HG03097 (cell line): ENCODE results near the gene FAM184A.
"Not testable (repeated sequence)": the region's sequence is repeated elsewhere in the genome, so short reads cannot be mapped to it uniquely, and the experiment has no call there.

Source experiments
- ATAC-seq: cut with Tn5 transposase; IDR thresholded peaks from one replicate; pipeline ENCODE4 v1.9.1; 2021; ENCODE audit not compliant: unreplicated experiment, low FRiP score

Gene FAM184A, protein sequence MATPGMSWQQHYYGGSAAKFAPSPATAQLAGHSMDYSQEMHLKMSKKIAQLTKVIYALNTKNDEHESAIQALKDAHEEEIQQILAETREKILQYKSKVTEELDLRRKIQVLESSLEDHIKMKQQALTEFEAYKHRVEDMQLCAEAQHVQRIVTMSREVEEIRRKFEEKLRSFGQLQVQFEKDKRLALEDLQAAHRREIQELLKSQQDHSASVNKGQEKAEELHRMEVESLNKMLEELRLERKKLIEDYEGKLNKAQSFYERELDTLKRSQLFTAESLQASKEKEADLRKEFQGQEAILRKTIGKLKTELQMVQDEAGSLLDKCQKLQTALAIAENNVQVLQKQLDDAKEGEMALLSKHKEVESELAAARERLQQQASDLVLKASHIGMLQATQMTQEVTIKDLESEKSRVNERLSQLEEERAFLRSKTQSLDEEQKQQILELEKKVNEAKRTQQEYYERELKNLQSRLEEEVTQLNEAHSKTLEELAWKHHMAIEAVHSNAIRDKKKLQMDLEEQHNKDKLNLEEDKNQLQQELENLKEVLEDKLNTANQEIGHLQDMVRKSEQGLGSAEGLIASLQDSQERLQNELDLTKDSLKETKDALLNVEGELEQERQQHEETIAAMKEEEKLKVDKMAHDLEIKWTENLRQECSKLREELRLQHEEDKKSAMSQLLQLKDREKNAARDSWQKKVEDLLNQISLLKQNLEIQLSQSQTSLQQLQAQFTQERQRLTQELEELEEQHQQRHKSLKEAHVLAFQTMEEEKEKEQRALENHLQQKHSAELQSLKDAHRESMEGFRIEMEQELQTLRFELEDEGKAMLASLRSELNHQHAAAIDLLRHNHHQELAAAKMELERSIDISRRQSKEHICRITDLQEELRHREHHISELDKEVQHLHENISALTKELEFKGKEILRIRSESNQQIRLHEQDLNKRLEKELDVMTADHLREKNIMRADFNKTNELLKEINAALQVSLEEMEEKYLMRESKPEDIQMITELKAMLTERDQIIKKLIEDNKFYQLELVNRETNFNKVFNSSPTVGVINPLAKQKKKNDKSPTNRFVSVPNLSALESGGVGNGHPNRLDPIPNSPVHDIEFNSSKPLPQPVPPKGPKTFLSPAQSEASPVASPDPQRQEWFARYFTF

DNA sequence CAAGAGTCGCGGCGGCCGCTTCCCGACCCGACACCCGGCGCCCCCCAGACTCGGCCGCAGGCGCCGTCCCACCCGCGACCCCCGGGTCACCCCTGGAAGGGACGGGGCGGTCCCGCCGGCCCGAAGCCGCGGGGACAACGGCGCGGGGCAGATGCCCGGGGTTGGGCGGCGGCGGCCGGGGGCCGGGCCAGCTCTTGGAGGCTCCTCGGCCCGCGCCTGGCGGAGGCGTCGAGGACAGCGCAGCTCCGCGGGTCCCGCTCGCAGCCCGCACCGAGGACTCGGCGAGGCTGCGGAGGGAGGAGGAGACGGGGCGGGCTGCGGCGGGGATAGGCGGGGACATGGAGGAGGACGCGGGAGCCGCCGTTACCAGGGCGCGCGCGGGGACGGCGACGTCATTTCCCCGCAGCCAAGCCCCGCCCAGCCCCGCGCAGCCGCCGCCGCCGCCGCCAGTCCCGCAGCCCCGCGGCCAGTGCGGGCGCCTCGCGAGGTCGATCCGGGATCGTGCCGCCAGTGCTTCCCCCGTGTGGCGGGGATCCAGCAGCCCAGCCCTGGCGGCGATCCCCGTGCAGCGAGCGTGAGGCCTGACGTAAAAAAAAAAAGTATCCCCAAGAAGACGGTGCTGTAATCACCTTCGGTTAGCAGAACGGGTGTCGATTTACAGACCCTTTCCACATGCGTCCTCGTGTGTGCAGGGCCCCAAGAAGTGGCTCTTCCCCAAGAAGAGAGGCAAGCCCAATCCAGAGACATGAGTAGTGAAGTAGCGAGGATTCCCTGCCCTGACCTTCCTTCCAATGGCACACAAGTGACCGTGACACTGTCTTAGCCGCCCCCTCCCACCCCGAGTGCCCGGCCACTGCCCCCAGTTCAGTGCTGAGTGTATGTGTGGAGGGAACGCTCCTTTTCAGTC is at the start of gene FAM184A:
Gene FAM184A (minus strand): TSS at position 289 of the 907 bp plus-strand sequence. CDS start 365 bp downstream, outside the sequence.
- ATAC-seq = peak; percentile 49

DNA sequence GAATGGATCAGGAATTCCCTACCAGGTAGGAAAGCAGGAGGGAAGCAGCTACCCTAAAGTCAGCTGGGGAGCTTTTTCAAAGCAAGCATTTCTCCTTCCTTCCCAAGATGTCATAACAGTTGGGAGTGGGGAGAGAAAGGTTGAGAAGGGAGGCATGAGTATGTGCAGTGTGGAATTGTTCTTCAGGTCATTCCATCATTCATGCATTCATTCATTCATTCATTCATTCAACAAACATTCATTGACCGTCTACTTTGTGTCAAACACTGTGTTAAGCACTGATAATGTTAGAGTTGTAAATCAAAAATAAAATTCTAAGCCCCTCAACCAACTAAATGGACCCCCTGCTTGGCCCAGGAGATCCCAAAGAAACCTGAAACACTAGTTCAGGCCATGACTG is 49.2 kb upstream of the FAM184A start:
- ATAC-seq = no peak

DNA sequence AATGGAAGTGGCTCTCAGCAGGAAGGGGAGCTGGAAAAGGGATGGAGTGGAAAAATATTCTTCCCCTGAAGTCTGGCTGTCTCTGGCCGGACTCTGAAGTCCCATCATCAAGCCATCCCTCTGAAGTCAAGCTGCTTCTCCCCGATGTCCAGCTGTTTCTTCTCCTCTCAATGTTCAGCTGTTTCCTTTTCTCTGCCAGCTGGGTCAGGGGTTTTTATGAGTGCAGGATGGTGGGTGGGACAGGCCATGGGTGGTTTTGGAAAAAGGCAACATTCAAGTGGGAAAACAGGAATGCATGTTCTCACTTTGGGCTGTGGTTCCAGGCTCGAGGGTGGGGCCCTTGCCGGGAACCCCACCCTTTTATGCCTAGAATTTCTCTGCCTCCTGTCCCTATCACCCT is 48.4 kb upstream of the FAM184A start:
- ATAC-seq = no peak

DNA sequence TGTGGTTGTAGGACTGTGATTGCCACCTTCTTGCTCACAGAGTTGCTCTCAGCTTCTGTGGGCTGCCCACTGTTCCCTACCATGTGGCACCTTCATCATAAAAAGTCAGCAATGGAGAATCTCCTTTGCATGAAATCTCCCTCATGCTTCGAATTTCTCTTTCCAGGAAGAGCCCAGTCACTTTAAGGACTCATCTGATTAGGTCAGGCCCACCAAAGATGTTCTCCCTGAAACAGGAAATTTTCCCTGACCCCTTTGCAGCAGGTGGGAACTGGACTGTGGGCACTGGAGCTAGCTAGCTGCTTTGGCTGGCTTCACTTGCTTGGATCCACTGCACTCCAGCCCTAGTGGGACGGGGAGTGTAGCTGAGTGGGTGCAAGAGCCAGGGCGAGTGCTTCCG is 47.7 kb upstream of the FAM184A start:
- ATAC-seq = no peak

DNA sequence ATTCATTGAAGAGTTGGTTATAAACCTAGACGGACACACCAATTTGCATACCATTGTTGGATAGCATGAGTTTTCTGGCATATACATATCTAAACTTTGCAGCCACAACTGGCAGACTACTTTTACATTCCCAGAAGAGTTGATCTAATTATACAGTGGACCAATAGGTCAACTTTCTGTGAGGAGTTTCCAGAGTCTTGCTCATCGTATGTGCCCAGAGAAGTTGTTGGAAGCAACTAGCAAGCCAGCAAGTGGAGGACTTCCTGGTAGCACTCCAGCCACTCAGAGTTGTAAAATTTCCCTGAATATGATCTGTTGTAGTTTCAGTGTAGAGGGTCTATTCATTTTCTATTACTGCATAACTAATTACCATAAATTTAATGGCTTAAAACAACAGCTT is 47.1 kb upstream of the FAM184A start:
- no peak for ATAC-seq

DNA sequence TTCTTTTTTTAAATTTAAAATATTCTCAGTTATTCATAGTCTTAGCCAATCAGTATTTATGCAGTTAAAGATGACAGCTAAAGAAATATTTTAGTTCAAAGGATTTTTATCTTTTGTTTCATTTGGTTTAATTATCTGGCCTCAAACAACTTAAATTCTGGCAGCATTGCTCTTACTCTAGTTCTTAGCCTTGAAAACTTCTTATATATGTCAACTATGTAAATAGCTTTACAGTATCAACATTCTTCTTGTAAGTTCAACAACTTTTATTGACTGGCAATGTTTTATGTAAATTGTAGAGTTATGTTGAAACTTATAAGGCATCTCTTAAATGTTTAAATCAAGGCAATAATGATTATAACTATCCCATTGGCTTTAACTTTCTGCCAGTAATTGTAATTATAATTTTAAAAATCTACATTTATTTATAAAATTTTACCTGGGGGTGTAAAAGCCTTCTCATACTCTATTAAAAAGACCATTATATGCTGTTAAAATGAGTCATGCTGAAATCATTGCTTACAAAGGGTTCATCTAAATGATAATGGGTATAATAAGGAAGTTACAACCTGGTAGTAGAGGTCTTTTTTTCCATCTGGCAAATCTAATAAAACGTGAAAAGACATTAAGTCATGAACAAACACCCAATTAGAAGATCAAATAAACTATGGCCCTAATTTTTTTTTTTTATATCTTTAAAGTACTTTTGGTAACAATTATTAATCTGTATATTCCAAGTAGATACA is 45.8 kb upstream of the FAM184A start:
- ATAC-seq = no peak

DNA sequence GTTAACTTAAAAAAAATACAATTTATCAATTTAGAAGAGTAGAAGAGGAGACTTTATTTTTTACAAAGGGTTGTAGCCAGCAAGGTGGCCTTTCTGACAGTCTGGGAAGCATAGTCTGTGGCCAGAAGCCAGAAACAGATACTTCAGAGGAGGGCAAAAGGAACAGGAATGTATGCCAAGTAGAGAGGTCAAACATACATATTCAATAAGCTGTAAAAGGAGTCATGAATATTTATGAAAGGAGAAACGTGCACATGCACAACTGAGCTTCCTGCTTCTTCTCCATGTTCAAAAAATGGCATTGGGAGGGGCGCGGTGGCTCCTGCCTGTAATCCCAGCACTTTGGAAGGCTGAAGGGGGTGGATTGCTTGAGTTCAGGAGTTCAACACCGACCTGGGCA is 43.9 kb upstream of the FAM184A start:
- ATAC-seq = no peak

DNA sequence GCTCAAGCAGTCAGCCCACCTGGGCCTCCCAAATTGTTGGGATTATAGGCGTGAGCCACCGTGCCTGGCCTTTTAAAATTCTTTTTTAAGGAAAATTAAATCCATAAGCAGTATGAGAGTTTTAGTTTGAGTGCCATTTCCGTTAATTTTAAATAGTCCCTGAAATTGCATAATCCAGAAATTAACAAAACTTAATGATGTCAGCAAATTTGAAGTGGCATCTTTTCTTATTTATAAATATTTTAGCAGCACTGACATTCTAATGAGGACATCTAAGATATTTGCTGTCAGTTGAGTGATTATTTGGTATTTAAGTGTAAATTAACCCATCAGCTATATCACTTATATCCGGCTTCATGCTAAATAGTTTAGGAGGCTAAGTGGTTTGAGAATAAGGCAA is 42.9 kb upstream of the FAM184A start:
- ATAC-seq = no peak

DNA sequence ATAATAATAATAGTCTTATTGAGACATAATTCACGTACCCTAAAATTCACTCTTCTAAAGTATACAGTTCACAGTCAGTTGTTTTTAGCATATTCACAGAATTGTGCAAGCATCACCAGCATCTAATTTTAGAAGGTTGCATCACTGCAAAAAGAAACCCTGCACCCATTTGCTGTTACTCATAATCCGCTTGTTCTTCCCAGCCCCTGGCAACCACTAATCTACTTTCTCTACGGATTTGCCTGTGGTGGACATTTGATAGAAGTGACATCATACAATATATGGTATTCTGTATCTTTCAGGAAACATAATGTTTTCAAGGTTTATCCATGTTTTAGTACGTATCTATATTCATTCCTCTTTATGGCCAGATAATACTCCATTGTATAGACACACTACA is 41.5 kb upstream of the FAM184A start:
- no peak for ATAC-seq

DNA sequence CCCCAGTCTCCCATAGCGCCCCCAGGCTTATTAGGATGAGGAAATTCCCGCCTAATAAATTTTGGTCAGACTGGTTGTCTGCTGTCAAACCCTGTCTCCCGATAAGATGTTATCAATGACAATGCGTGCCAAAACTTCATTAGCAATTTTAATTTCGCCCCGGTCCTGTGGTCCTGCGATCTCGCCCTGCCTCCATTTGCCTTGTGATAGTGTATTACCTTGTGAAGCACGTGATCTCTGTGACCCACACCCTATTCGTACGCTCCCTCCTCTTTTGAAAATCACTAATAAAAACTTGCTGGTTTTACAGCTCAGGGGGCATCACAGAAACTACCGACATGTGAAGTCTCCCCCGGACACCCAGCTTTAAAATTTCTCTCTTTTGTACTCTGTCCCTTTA is 40.6 kb upstream of the FAM184A start:
- not testable (repeated sequence) for ATAC-seq

DNA sequence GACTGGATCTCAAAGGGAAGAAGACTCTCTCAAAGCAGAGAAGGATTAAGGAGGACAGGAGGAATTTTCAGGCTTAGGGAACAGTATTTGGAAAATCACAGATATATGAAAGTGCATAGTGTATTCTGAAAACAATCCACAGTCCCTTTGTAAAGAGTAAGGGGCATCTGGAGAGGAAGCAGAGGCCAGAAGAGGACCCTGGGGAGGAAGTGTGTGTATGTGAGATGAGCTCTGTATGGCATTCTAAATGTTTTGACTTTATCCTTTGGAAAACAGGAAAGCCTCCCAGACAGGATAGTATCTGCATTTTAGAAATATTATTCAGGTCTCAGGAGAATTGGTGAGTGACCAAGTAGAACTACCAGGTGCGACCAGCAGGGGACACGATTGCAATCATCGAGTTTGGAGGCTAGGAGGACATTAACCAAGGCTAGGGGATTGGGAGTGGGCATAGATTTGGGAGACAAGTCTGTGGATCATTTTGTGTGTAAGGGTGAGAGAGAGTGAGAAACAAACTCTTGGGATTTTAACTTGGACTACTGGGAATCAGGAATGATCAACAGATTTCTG is 38.3 kb upstream of the FAM184A start:
- ATAC-seq = no peak

DNA sequence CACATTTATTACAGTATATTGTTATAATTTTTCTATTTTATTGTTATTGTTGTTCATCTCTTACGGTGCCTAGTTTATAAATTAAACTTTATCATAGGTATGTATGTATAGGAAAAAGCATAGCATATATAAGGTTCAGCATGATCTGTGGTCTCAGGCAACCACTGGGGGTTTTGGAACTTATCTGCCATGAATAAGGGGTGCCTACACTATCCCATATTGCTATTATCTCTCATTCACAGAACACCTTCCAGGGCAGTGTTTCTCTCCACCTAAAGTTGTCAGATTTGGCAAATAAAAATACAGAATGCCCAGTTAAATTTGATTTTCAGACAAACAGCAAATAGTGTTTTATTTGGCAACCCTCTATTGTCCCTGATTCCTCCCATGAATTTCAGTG is 35.5 kb upstream of the FAM184A start:
- ATAC-seq = no peak

DNA sequence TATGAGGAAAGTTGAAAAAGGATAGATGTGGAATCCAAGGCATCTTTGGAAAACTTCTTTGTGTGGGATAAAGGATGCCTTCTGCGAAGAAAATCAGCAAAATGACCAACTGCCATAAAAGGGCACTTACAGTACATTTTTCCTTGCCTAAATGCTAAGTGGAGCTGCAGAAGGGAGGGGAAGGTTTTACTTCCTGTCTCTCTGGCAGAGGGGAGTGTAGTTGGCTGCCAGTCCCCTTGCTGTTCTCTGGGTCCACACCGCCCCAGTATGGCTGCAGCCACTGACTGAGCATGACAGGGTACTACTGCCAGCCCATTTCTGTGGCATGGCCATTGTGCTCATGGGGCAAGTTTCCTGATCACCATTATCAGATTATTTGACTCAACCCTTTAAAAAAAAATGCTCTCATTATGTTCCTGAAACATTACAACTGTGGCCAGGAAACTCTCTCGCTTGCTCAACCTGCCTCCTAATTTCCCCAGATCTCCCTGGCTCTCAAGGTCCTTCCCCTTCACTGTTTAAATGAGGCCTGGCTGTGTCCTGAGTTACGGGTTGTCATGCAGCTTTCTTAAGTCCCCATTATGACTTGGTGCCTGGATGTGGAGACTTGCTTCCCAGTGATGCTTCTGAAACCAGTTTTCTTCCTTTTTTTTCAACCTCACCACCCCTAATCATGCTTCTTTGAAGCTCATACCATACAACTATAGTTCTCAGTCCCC is 34.5 kb upstream of the FAM184A start:
- no peak for ATAC-seq

DNA sequence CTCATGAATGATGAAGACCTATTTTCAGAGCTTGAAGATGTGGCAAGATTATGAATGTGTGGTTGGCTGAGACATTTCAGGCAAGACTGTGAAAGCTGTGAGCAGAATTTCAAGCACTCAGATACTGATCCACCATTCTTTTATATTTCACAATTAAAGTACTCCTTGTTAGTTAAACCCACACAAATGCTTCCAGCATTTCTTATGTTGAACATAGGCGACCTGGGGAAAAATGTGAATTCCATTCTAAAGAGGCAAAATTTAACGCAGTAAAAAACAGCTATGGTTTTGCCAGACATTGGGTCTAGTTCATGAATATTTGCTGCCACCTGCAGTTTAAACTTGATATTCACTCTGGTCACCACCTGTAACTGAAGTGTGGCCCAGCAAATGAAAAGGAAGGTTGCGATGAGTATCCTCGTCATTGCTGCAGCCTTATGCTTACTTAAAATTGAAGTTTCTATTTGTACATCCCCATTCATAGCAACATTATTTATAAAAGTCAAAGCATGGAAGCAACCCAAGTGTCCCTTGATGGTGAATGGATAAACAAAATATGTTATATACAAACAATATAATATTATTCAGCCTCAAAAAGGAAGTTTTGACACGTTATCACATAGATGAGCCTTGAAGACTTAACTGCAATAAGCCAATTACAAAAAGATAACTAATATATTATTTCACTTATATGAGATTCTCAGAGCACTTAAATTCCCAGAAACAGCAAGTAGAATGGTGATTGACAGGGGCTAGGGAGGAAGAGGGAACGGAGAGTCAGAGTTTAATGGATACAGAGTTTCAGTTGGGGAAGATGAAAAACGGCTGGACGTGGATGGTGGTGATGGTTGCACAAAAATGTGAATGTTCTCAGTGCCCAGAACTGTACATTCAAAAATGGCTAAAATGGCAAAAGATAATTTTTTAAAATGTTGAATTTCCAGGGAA is 32.4 kb upstream of the FAM184A start:
- ATAC-seq = no peak

DNA sequence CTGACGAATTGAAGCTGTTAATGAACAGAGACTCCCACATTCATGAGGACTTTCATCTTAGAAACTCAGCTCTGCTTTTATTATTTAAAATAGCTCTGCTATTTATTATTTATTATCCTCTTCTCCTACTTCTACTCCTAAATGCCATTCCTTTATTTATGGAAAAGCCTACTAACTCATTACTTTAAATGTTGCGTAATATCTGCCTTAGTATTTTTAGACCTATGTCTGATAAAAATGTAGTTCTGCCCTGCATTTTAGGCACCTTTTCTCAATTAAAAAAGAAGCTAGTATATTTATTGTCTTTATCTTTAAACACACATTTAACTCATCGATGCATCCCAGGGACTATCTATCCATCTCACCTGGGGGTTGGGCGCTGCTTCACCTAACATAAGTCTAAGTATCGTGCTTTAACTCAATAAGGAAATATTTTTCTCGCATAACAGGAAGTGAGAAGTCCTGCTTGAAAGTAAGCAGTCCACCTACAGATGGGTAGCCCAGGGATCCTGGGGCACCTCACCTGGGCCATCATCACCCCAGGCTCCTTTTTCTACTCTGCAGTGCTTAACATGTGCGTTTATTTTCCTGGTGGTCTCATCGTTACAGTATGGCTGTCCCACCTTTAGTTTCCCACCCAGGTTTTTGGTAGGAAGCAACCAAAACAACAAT is 31.3 kb upstream of the FAM184A start:
- ATAC-seq = no peak

DNA sequence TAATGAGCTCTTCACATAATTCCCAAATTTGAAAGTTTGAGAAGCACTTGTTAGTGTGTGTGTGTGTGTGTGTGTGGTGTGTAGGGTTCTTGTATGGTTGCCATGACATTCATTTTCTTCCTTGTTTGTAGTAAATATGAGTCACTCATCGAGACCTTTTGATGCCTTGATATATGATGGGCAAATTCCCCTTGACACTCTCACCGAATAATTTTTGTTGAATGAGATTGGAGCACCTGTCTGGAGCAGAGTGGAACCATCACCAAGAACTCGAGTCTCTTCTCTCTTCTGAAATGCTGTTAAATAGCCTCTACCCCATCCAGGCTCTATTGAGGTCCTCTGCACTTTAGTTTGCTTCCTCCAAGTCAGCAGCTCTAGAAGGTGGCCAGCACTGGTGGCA is 29.6 kb upstream of the FAM184A start:
- ATAC-seq = no peak

DNA sequence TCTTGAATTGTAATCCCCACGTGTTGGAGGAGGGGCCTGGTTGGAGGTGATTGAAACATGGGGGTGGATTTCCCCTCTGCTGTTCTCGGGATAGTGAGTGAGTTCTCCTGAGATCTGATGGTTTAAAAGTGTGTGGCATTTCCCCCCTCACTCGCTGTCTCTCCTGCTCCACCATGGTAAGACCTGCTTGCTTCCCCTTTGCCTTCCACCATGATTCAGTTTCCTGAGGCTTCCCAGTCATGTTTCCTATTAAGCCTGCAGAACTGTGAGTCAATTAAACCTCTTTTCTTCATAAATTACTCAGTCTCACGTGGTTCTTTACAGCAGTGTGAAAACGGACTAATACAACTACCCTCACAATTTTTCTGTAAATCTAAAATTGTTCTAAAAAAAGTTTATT is 26.8 kb upstream of the FAM184A start:
- ATAC-seq = no peak
